GM18909 (cell line): ENCODE measurements around the gene MTO1.
A peak's percentile ranks its signal among the peaks of the same experiment; 100 is the strongest.
"Not testable (repeated sequence)": the region's sequence is repeated elsewhere in the genome, so short reads cannot be mapped to it uniquely, and the experiment has no call there.

Source experiments
- ATAC-seq: cut with Tn5 transposase; IDR thresholded peaks from one replicate; pipeline ENCODE4 v1.9.1; 2021; ENCODE audit warnings: mild to moderate bottlenecking; ENCODE audit not compliant: unreplicated experiment, poor library complexity

Gene MTO1

DNA sequence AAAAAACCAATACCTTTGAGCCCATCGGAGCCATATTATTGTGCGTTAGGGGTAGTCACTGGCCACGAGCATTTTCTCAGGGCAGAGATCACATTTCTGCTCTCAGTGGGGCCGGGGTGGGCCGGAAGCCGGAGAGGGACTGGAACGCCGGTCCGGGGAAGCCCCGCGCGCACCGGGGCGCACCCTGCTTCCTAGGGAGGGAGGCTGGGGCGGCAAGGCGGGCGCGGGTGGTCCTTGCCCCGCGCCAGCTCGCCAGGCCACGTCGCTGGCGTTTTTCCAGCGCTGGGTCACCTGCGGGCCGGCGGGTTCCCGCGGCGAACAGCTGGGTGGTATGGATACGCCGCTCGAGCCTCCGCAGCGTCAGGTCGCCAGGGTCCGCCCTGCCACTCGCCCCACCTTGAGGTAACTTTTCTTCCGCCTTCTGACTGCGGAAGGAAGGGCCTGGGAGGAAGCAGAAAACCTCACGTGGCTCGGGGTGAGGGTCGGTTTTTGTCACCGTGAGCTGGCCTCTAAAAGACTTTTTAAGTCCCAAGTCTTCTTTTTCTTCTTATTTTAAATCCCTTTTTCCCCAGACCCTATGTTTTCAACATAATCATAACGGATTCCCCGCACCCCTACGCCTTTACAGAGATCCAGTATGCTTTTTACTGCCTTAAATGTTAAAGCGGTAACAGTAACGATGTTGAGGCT, 62.0 kb downstream of the MTO1 start:
- peak; percentile 51 for ATAC-seq

- no peak for ATAC-seq
Observed at GRCh38 chr6:73525546-73526330, 64.2 kb downstream of the MTO1 start.

DNA sequence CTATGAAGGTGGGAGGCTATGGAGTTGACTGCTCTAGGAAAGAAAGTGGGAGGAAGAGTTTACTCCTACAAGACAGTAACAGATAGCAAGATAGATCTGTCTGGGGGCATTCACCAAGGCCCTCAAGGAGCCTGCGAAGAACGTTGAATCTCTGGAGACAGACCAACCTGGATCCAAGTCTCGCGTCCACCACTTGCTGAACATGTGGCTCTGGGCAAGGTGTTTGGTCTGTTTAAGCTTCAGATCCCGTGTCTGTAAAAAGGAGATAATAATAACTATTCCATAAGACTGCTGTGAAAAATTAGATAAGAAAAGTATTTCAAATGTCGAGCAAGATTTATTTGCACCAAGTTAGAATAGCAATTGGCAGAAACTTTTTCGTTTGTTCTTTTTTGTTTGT, 67.4 kb downstream of the MTO1 start:
- no peak for ATAC-seq

DNA sequence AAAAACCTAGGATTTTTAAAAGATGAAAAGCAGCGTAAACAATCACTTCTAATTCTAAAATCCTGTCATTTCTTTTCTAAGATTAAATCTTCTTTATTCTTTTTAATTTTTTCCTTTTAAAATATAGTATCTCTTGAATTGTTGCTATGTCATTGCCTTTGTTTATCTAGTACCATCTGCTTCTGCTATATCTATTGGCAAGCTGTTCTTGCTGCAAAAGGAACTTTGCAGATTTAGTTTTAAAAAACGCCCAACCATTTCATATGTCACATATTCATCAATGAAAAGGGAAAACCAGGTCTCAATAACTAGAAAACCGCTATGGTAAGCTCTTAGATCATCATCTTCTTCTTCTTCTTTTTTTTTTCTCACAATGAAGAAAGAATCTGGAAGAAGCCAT, 70.8 kb downstream of the MTO1 start:
- no peak for ATAC-seq

DNA sequence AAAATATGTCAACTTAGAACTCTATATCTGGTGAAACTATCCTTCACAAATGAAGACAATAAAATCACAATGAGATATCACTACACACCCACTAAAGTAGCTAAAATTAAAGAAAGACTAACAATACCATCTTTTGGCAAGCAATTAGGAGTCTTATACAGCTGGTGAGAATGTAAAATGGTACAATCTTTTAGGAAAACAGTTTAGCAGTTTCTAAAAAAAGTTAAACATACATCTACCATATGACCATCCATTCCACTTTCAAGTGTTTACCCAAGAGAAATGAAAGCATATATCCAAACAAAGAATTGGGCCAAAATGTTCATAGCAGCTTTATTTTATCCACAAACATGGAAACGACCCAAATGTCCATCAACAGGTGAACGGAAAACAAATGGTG, 73.1 kb downstream of the MTO1 start:
- ATAC-seq, result no peak

DNA sequence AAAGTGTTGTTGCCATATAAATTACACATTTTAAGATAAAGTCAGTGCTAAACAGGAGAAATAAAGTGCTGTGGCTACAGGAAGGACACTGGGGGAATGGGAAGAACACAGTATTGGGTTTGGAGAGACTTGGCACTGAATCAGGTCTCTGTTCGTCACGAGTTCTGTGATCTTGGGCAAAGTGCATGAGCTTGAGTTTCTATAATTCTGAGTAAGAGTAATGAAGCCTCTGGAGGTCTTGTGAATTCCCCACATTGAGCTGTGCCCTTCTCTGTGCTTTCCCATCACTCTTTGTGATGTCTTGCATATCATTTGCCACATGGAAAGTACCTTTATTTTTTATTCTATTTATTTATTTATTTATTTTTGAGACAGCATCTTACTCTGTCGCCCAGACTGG, 76.1 kb downstream of the MTO1 start:
- no peak for ATAC-seq

DNA sequence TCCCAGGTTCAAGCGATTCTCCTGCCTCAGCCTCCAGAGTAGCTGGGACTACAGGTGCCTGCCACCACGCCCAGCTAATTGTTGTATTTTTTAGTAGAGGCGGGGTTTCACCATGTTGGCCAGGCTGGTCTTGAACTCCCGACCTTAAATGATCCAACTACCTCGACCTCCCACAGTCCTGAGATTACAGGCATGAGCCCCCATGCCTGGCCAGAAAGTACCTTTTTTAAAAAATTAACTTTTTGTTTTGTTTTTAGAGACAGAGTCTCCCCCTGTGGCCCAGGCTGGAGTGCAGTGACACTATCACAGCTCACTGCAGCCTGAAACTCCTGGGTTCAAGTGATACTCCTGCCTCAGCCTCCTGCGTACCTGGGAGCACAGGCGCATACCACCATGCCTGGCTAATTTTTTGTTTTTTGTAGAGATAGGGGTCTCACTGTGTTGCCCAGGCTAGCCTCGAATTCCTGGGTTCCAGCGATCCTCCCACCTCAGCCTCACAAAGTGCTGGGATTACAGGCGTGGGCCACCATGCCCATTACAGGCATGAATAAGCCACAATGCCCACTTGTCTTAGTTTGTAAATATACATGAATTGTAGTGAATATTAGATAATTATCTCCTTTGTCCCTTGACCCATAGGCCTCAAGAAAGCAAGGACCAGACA, 76.7 kb downstream of the MTO1 start:
- ATAC-seq, result no peak

- not testable (repeated sequence) for ATAC-seq
Observed at GRCh38 chr6:73542481-73542880, 80.9 kb downstream of the MTO1 start.

DNA sequence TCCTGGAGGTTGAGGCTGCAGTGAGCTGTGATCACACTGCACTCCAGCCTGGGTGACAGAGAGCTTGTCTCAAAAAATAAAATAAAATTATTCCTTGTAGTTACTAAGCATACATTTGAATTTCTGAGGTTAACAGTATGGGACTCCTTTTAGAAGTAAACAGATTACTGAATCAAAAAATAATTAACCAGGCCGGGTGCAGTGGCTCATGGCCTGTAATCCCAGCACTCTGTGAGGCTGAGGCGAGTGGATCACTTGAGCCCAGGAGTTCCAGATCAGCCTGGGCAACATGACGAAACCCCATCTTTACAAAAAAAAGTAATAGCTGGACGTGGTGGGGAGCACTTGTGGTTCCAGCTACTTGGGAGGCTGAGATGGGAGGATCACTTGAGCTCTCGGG, 81.4 kb downstream of the MTO1 start:
- ATAC-seq, result no peak

DNA sequence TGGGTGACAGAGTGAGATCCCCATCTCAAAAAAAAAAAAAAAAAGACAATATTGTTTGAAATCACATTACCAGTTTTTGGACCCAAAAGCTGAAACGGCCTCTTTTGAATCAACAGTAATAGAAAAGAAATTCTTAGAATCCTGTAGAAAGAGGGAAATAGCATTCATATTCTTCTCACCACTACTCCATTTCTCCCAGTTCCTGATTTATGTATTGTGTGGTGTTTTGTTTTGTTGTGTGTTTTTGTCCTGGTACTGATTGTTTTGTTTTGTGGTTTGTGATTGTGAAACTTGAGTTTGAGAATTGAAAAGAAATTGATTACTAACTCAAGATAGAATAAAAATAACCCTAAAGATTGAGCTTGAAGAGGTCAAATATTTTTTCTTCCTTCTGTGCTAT, 85.5 kb downstream of the MTO1 start:
- no peak for ATAC-seq

DNA sequence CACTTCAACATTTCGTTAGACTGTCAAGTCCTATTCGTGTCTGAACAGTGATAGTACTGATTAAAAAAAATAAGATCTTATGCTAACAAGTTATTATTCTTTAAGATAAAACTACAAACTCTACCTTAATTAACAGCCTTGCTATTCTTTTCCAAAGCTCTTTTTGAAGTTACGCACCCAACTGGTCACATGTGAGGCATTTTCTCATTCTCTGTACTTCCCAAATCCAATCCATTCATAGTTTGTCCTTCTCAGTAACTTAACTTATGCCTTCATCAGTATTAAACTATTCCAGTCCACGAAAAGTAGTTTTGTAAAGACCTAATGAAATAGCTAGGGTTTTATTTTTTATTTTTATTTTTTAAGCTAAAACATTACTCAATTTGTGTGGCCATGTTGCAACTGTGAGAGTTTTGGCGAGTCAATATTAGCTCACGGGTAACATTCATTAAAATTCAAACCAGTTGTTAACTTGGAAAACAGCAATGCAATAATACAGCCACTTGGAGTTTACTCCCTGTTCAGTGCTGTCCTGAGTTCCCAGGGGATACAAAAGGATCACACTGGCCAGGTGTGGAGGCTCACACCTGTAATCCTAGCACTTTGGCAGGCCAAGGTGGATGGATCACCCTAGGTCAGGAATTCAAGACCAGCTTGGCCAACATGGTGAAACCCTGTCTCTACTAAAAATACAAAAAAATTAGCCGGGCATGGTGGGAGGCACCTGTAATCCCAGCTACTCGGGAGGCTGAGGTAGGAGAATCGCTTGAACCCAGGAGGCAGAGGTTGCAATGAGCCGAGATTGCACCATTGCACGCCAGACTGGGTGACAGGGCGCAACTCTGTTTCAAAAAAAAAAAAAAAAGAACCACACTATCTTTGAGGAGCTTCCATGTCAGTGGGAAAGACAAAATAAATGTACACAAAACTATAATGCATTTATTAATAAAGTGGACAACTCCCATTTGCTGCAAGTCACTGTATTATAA, 87.2 kb downstream of the MTO1 start:
- ATAC-seq, result no peak

GRCh38 chr6:73551115-73551514, 89.6 kb downstream of the MTO1 start:
- not testable (repeated sequence) for ATAC-seq

- ATAC-seq, result not testable (repeated sequence)
Observed at GRCh38 chr6:73555380-73555949, 93.9 kb downstream of the MTO1 start.

- ATAC-seq, result no peak
Observed at GRCh38 chr6:73556836-73557235, 95.3 kb downstream of the MTO1 start.
